NCI-H2107 (cell line): ENCODE data around the gene MGAT5B.
A peak's percentile ranks its signal among the peaks of the same experiment; 100 is the strongest.
"Not testable (repeated sequence)": the region's sequence is repeated elsewhere in the genome, so short reads cannot be mapped to it uniquely, and the experiment has no call there.

Source experiments
- DNase-seq: peaks from one replicate; lab custom pipeline; 2025; lab: John Stamatoyannopoulos, UW

MGAT5B gene

GRCh38 chr17:76868176-76868668 lies at the start of gene MGAT5B:
TSS of gene MGAT5B (plus strand) at chr17:76868404. CDS start at chr17:76869030, 626 bp downstream.
- DNase-seq = peak; percentile 53

DNA sequence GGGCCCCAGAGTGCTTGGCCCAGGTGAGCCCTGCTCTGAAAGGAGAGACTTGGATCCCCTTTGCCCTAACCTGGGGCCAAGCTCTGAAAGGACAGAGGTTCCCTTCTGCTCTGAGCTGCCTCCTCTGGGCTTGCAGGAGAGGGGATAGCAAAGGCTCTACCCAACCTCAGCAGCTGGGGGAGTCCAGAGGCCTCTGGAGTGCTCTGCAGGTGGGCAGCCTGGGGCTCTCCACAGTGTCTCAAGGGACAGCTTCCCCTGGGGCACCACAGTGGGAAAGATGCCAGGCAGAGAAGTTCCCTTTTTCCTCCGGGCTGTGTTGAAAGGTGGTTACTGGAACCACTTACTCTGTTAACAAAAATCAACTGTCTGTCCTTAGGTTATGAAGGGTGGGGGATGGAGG lies 48.2 kb upstream of the MGAT5B start:
- DNase-seq = peak; percentile 84

DNA sequence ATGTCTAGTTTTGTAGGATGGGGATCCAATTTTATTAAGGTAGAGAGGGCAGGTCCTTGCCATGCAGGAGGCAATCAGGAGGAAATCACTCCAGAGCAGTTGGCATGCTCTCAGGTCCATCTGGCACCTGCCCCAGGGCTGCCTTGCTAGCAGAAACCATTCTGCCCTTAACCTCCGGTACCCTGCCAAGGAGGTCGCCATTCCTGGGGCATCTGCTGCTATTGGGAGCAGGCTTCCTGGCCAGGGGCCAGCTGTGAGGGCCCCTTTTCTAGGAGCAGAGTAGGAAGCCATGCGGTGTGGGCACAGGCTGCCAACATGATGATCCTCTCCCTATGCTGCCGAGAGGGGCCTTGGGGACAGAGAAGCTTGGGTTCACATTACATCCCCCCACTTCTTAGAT lies 47.6 kb upstream of the MGAT5B start:
- peak; percentile 61 for DNase-seq

GRCh38 chr17:76822184-76822778 lies 45.9 kb upstream of the MGAT5B start:
- DNase-seq = no peak

DNA sequence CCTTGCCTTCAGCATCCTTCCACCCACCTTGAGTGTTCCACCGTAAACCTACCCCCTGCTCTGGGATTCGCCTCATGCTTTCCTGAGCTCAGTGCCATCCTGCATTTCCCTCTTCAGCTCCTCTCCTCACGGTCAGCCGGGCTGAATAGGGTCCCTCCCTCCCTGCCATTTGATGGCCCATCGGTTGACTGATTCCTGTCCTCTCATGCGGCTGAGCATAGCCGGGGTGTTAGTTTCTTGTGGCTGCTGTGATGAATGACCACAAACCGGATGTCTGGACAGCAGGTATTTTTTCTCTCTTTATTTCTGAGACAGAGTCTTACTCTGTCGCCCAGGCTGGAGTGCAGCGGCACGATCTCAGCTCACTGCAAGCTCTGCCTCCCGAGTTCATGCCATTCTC lies 44.1 kb upstream of the MGAT5B start:
- no peak for DNase-seq

DNA sequence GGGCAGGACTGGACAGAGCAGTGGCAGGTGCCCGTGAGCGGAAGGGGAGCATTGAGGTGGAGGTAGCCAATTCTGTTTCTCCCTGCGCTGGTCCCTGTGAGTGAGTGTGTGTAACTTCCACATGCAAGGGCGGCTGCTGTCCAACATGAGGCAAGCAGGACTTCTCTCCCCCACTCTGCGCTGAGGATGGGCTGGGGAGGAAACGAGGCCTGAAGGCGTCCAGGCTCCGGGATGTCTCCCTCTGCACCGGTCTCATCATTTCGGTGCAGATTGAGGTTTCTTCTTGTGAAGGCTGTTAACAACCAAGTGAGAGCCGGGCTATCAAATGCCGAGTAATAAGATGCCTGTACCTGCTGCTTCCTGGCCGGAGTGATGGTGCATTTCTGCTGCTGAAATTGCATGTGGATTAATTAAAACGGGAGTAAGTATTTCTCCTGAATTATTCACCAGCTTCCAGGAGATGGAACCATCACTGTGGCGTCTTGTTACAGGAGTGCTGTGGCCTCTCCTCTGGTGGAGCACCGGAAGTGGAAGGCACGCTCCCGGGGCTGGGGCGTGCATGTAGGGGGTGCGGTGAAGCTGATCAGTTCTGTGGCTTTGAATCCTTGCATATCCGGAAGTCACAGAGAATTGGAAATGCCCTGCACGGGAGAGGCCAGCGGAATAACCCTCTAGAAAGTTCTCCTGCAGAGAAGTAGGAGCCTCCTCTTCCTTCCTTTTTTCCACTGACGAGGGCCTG lies 41.7 kb upstream of the MGAT5B start:
- DNase-seq = no peak

DNA sequence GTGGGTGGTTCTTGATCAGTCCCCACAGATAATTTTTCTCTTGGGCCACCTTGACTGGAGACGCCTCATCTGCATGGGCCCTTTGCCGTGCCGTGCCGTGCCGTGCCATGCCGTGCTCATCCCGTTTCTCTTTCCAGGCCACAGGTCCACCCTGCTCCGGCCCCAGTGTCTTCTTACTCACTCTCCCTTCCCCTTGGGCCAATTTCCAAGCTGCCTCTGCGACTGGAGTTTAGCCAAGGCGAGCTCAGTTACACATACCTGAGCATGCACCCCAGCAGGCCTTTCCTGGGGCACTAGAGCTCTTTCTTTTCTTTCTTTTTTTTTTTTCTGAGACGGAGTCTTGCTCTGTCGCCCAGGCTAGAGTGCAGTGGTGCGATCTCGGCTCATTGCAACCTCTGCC lies 40.5 kb upstream of the MGAT5B start:
- no peak for DNase-seq

GRCh38 chr17:76830987-76831715 lies 37.1 kb upstream of the MGAT5B start:
- DNase-seq = no peak

GRCh38 chr17:76833034-76833644 lies 35.1 kb upstream of the MGAT5B start:
- no peak for DNase-seq

GRCh38 chr17:76833747-76834146 lies 34.5 kb upstream of the MGAT5B start:
- DNase-seq = no peak

DNA sequence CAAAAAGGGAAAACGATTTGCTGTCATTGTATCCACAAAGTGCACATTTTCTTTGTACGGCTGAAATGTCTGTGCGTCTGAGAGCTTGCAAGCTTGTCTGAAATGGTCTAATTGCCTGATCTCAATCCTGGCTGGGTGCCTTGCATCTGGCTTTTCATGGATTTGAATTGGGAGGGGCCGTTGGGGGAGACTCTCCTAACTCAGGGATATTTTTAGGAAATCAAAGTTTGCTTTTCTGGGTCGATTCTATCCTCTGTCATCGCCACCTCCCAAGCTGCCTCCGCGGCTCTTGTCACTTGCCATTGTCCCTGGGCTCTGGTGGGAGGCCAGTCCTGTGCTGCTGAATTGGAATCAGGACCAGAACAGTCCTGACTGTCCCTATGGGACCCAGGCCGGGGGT lies 33.3 kb upstream of the MGAT5B start:
- no peak for DNase-seq

- DNase-seq = no peak
Observed at GRCh38 chr17:76840443-76840767, 27.8 kb upstream of the MGAT5B start.

GRCh38 chr17:76840884-76841775 lies 27.1 kb upstream of the MGAT5B start:
- no peak for DNase-seq

GRCh38 chr17:76841776-76842405 lies 26.3 kb upstream of the MGAT5B start:
- no peak for DNase-seq

DNA sequence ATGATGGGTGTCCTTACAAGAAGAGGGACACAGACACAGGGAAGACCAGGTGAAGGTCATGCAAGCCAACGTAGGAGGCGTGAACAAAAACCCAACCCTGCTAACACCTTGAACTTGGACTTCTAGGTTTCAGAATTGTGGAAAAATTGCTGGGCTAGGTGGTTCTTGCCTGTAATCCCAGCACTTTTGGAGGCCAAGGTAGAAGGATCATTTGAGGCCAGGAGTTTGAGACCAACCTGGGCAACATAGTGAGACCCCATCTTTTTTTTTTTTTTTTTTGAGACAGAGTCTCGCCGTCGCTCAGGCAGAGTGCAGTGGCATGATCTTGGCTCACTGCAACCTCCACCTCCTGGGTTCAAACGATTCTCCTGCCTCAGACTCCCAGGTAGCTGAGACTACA lies 25.1 kb upstream of the MGAT5B start:
- not testable (repeated sequence) for DNase-seq

GRCh38 chr17:76843703-76844484 lies 24.3 kb upstream of the MGAT5B start:
- DNase-seq = no peak

GRCh38 chr17:76844485-76844829 lies 23.7 kb upstream of the MGAT5B start:
- DNase-seq = no peak

DNA sequence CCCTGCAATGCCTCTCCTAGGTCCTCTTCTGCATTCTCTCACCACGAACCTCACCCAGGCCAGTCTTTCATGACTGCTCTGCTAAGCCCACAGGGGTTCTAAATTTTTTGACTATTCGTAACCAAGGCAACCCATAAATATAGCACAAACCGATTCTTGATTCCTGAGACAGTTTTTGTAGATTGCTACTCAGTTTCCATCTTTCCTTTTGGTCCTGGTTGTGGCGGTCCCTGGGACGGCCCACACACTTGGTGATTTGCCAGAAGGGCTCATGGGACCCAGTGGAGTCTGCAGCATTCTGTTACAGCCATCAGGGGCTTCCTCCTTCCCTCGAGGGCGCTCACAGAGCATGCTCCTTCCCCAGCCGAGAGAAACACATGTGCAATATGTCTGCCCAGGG lies 23.4 kb upstream of the MGAT5B start:
- no peak for DNase-seq

DNA sequence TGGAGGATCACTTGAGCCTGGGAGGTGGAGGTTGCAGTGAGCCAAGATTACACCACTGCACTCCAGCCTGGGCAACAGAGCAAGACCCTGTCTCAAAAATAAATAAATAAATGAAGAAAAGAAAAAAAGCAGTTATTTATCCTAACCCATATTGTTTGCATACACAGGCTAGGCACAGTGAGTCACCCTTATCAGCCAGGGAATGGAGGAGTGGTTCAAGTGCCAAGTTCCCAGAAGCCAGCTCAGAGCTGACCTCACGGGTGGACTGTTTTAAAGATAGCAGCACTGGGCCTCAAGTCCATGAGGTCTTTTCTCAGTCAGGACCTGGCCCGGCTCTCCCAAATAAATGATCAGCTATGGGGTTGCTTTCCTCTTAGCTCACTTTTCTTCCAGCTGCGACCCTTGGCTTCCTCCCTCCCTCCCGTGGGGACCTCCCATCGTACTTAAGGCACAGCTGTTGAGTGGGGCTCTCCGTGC lies 22.6 kb upstream of the MGAT5B start:
- DNase-seq = no peak

DNA sequence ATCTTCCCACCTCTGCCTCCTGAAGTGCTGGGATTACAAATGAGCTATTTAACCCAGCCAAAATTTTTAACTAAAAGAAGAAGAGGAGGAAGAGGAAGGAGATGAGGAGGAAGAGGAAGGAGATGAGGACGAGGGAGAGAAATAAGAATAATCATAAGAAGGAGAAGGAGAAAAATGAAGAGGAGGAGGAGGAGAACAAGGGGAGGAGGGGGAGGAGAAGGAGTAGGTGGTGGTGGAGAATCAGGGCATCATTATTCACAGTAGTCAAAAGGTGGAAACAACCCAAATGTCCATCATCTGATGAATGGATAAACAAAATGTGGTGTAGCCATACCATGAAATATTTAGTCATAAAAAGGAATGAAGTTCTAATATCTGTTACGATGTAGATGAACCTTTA lies 21.2 kb upstream of the MGAT5B start:
- DNase-seq = no peak
